H7 (cell line): Measurements from ENCODE around the gene MRC1. TPM values are rescaled to one million over a fixed set of nuclear protein-coding genes. Genes with fewer than 3 reads are reported as not detected.
"Not testable (repeated sequence)": the region's sequence is repeated elsewhere in the genome, so short reads cannot be mapped to it uniquely, and the experiment has no call there.

Source experiments
- DNase-seq: peaks from one replicate; pipeline ENCODE4 v3.0.0; 2012
- H3K27me3 ChIP-seq: 2 replicates; pipeline ENCODE4 v1.6.0; 2011; ENCODE audit warnings: mild to moderate bottlenecking, low read length; ENCODE audit not compliant: control insufficient read depth, insufficient read depth
- H3K36me3 ChIP-seq: replicated peaks from 2 replicates; pipeline ENCODE4 v1.5.1; 2011; ENCODE audit warnings: low read length; ENCODE audit not compliant: control insufficient read depth, insufficient read depth
- H3K4me3 ChIP-seq: 2 replicates; pipeline ENCODE4 v1.5.1; 2011; ENCODE audit warnings: low read depth, mild to moderate bottlenecking, control low read depth, low read length, moderate library complexity; ENCODE audit not compliant: insufficient read depth
- total RNA-seq: library from RNA; depleted of rRNA; stranded (reverse); fragments of >200 nt; shearing (Covaris generic); gene quantifications from 2 replicates; pipeline ENCODE4 v1.2.3, GENCODE V29; 2014

The MRC1 gene
- total RNA-seq, 1 experiment from 2014 or later, result 0.17 TPM

GRCh38 chr10:17915181-17915580 is 106.0 kb downstream of the MRC1 start:
- H3K4me3 ChIP-seq, result no peak overlapping the region
- no peak for DNase-seq
- H3K27me3 ChIP-seq, result no peaks in the 10 kb centered on the region
- no peaks in the 10 kb centered on the region for H3K36me3 ChIP-seq

- no peak overlapping the region for H3K4me3 ChIP-seq
- H3K27me3 ChIP-seq, result no peaks in the 10 kb centered on the region
- no peaks in the 10 kb centered on the region for H3K36me3 ChIP-seq
- no peak for DNase-seq
These were observed 109.2 kb downstream of the MRC1 start for GRCh38 chr10:17918187-17918903.

GRCh38 chr10:17921378-17921777 is 112.2 kb downstream of the MRC1 start:
- DNase-seq, result no peak

GRCh38 chr10:17923728-17924127 is 114.6 kb downstream of the MRC1 start:
- H3K4me3 ChIP-seq, result no peak overlapping the region
- no peaks in the 10 kb centered on the region for H3K36me3 ChIP-seq
- H3K27me3 ChIP-seq, result no peaks in the 10 kb centered on the region
- no peak for DNase-seq

More at GRCh38 chr10:17921378-17921777, 112.2 kb downstream of the MRC1 start:
- Histone ChIP-seq H3K27me3 (no peaks in the 10 kb centered on the region), H3K4me3 (no peak overlapping the region), H3K36me3 (no peaks in the 10 kb centered on the region)

GRCh38 chr10:17943033-17943745 is 134.0 kb downstream of the MRC1 start:
- DNase-seq, result no peak
- Histone ChIP-seq H3K36me3 (no peaks in the 10 kb centered on the region), H3K4me3 (no peak overlapping the region), H3K27me3 (no peaks in the 10 kb centered on the region)

- not testable (repeated sequence) for H3K4me3 ChIP-seq, DNase-seq, H3K27me3 ChIP-seq, H3K36me3 ChIP-seq
These were observed 141.1 kb downstream of the MRC1 start for GRCh38 chr10:17950269-17950668.

- DNase-seq, result no peak
These were observed 141.6 kb downstream of the MRC1 start for GRCh38 chr10:17950726-17951125.

GRCh38 chr10:17951868-17952371 is 142.8 kb downstream of the MRC1 start, which contains the start of gene SLC39A12:
Gene SLC39A12 (plus strand): TSS chr10:17951918. CDS start chr10:17953277, 1,359 bp downstream.
- no peaks in the 10 kb centered on the region for H3K36me3 ChIP-seq
- H3K4me3 ChIP-seq, result no peak within 1 kb of the TSS
- H3K27me3 ChIP-seq, result no peaks in the 10 kb centered on the region
- DNase-seq, result no peak

More at GRCh38 chr10:17950726-17951125, 141.6 kb downstream of the MRC1 start:
- H3K4me3 ChIP-seq, result no peak overlapping the region
- H3K36me3 ChIP-seq, result no peaks in the 10 kb centered on the region
- H3K27me3 ChIP-seq, result no peaks in the 10 kb centered on the region

- not testable (repeated sequence) for H3K4me3 ChIP-seq, H3K27me3 ChIP-seq, DNase-seq, H3K36me3 ChIP-seq
These were observed 145.2 kb downstream of the MRC1 start for GRCh38 chr10:17954372-17954771.

GRCh38 chr10:17954861-17955260 is 145.7 kb downstream of the MRC1 start:
- H3K4me3 ChIP-seq, result no peak overlapping the region
- H3K27me3 ChIP-seq, result no peaks in the 10 kb centered on the region
- DNase-seq, result no peak
- no peaks in the 10 kb centered on the region for H3K36me3 ChIP-seq

GRCh38 chr10:17958049-17958448 is 148.9 kb downstream of the MRC1 start:
- Histone ChIP-seq H3K36me3 (no peaks in the 10 kb centered on the region), H3K4me3 (no peak overlapping the region), H3K27me3 (no peaks in the 10 kb centered on the region)
- no peak for DNase-seq

- Histone ChIP-seq H3K4me3 (no peak overlapping the region), H3K36me3 (no peaks in the 10 kb centered on the region), H3K27me3 (no peaks in the 10 kb centered on the region)
- no peak for DNase-seq
These were observed 150.7 kb downstream of the MRC1 start for GRCh38 chr10:17959870-17960269.
